ENCODE data around the gene ATG9B. TPM values are rescaled to one million over a fixed set of nuclear protein-coding genes. Genes with fewer than 3 reads are reported as not detected.

ATG9B gene
- total RNA-seq, 4 donors from 2014 or later = 0.55 to 1.5 (median 0.76) TPM; not detected in 1

GRCh38 chr7:151064993-151065392 lies 40.7 kb upstream of the ATG9B start:
- DNase-seq = no peak
- no peaks in the 10 kb centered on the region for H3K27me3 ChIP-seq
- intact Hi-C loops (cut with DNase I; ENCODE audit: low total_unique reads) = no loop called here
- no peaks in the 10 kb centered on the region for H3K36me3 ChIP-seq
- peaks cover 0 to 24% of the 10 kb centered on the region in 2 donors for H3K4me1 ChIP-seq
- no peak overlapping the region for H3K27ac ChIP-seq
- TF ChIP-seq CTCF (IDR thresholded peaks at IDR 0.05) = no peak
- TF ChIP-seq POLR2A (IDR thresholded peaks at IDR 0.05) = no peak
- no peak overlapping the region for H3K4me3 ChIP-seq
- no peaks in the 10 kb centered on the region for H3K9me3 ChIP-seq

GRCh38 chr7:151064454-151064853 lies 40.2 kb upstream of the ATG9B start:
- TF ChIP-seq POLR2A (IDR thresholded peaks at IDR 0.05) (no peak), CTCF (IDR thresholded peaks at IDR 0.05) (no peak)
- Histone ChIP-seq H3K4me1 (peaks cover 0 to 24% of the 10 kb centered on the region in 2 donors), H3K27ac (no peak overlapping the region), H3K36me3 (no peaks in the 10 kb centered on the region), H3K27me3 (no peaks in the 10 kb centered on the region), H3K9me3 (no peaks in the 10 kb centered on the region), H3K4me3 (no peak overlapping the region)
- no peak for DNase-seq
- intact Hi-C loops (cut with DNase I; ENCODE audit: low total_unique reads) = no loop called here

GRCh38 chr7:151063212-151063561 lies 38.9 kb upstream of the ATG9B start:
- DNase-seq = peak; percentile 75 to 77
- peak overlapping the region in 1 of 2 donors; percentile 24 for H3K4me3 ChIP-seq
- intact Hi-C loops (cut with DNase I; ENCODE audit: low total_unique reads) = no loop called here

GRCh38 chr7:151062399-151063211 lies 38.3 kb upstream of the ATG9B start:
- no peaks in the 10 kb centered on the region for H3K27me3 ChIP-seq
- no peak for TF ChIP-seq POLR2A (IDR thresholded peaks at IDR 0.05)
- no peak for TF ChIP-seq CTCF (IDR thresholded peaks at IDR 0.05)
- peaks cover 0 to 24% of the 10 kb centered on the region in 2 donors for H3K4me1 ChIP-seq
- H3K9me3 ChIP-seq = no peaks in the 10 kb centered on the region
- peak overlapping the region in 1 of 2 donors; percentile 24 for H3K4me3 ChIP-seq
- peak; percentile 47 to 62 for DNase-seq
- intact Hi-C loops (cut with DNase I; ENCODE audit: low total_unique reads) = no loop called here
- H3K36me3 ChIP-seq = no peaks in the 10 kb centered on the region
- H3K27ac ChIP-seq = peak overlapping the region; percentile 98 to 99

More at GRCh38 chr7:151063212-151063561, 38.9 kb upstream of the ATG9B start:
- no peaks in the 10 kb centered on the region for H3K9me3 ChIP-seq
- H3K4me1 ChIP-seq = peaks cover 0 to 24% of the 10 kb centered on the region in 2 donors
- H3K36me3 ChIP-seq = no peaks in the 10 kb centered on the region
- H3K27ac ChIP-seq = peak overlapping the region; percentile 98 to 99
- TF ChIP-seq POLR2A (IDR thresholded peaks at IDR 0.05) (no peak), CTCF (IDR thresholded peaks at IDR 0.05) (no peak)
- H3K27me3 ChIP-seq = no peaks in the 10 kb centered on the region

GRCh38 chr7:151062111-151062398 lies 37.8 kb upstream of the ATG9B start:
- no peak for DNase-seq
- Histone ChIP-seq H3K27me3 (no peaks in the 10 kb centered on the region), H3K27ac (peak overlapping the region; percentile 98 to 99), H3K4me3 (no peak overlapping the region), H3K9me3 (no peaks in the 10 kb centered on the region), H3K36me3 (no peaks in the 10 kb centered on the region), H3K4me1 (peaks cover 0 to 29% of the 10 kb centered on the region in 2 donors)
- intact Hi-C loops (cut with DNase I; ENCODE audit: low total_unique reads) = no loop called here
- TF ChIP-seq CTCF (IDR thresholded peaks at IDR 0.05) (no peak), POLR2A (IDR thresholded peaks at IDR 0.05) (no peak)

Data from uterus (tissue), 4 donors.